Endometrial microvascular endothelial cells (primary cell): ENCODE data around the gene SLC22A4. TPM values are rescaled to one million over a fixed set of nuclear protein-coding genes. Genes with fewer than 3 reads are reported as not detected.

Source experiments
- in situ Hi-C: cut with HindIII; loops from 2 replicates; pipeline ENCODE4 v1.10.0; 2017; ENCODE audit warnings: low sequenced_read_pairs, low pct_unique_long_range_greater_than_20kb; ENCODE audit errors: inconsistent ontology term
- total RNA-seq: library from RNA; depleted of rRNA; stranded (reverse); fragments of >200 nt; gene quantifications from one replicate; pipeline ENCODE4 v1.2.3, GENCODE V29; 2015; ENCODE audit errors: inconsistent ontology term

SLC22A4 gene
- total RNA-seq, 1 donor from 2014 or later = 8.5 TPM

- in situ Hi-C loops = no loop called here
Observed at GRCh38 chr5:132365213-132365612, 71.0 kb downstream of the SLC22A4 start.

GRCh38 chr5:132368186-132368585 lies 74.0 kb downstream of the SLC22A4 start:
- in situ Hi-C loops = no loop called here

GRCh38 chr5:132369007-132369473 lies 74.8 kb downstream of the SLC22A4 start:
- in situ Hi-C loops = no loop called here

- in situ Hi-C loops = no loop called here
Observed at GRCh38 chr5:132369474-132370180, 75.4 kb downstream of the SLC22A4 start, which contains the start of gene SLC22A5. Gene SLC22A5, plus strand, starts transcription at chr5:132369710. Its CDS starts 263 bp downstream, at chr5:132369973.

- in situ Hi-C loops = no loop called here
Observed at GRCh38 chr5:132370181-132370970, 76.2 kb downstream of the SLC22A4 start.

- in situ Hi-C loops = no loop called here
Observed at GRCh38 chr5:132370971-132371602, 76.9 kb downstream of the SLC22A4 start.

- in situ Hi-C loops = no loop called here
Observed at GRCh38 chr5:132371603-132371994, 77.4 kb downstream of the SLC22A4 start.

- in situ Hi-C loops = no loop called here
Observed at GRCh38 chr5:132372127-132372526, 77.9 kb downstream of the SLC22A4 start.

GRCh38 chr5:132372542-132372941 lies 78.3 kb downstream of the SLC22A4 start:
- in situ Hi-C loops = no loop called here

GRCh38 chr5:132375957-132376356 lies 81.8 kb downstream of the SLC22A4 start:
- in situ Hi-C loops = loop anchor here (25.0 kb wide), 1 partner anchor 486 kb away; the partner anchor contains the start of genes GDF9, LEAP2 and UQCRQ

- in situ Hi-C loops = loop anchor here (25.0 kb wide), 1 partner anchor 485 kb away; the partner anchor contains the start of genes GDF9, LEAP2 and UQCRQ
Observed at GRCh38 chr5:132376694-132377641, 82.8 kb downstream of the SLC22A4 start.

GRCh38 chr5:132377738-132378137 lies 83.5 kb downstream of the SLC22A4 start:
- in situ Hi-C loops = loop anchor here (25.0 kb wide), 1 partner anchor 485 kb away; the partner anchor contains the start of genes GDF9, LEAP2 and UQCRQ

GRCh38 chr5:132378580-132378979 lies 84.4 kb downstream of the SLC22A4 start:
- in situ Hi-C loops = loop anchor here (25.0 kb wide), 1 partner anchor 484 kb away; the partner anchor contains the start of genes GDF9, LEAP2 and UQCRQ

GRCh38 chr5:132380047-132380446 lies 85.9 kb downstream of the SLC22A4 start:
- in situ Hi-C loops = loop anchor here (25.0 kb wide), 1 partner anchor 482 kb away; the partner anchor contains the start of genes GDF9, LEAP2 and UQCRQ

GRCh38 chr5:132380741-132381140 lies 86.5 kb downstream of the SLC22A4 start:
- in situ Hi-C loops = loop anchor here (25.0 kb wide), 1 partner anchor 482 kb away; the partner anchor contains the start of genes GDF9, LEAP2 and UQCRQ

GRCh38 chr5:132381614-132382013 lies 87.4 kb downstream of the SLC22A4 start:
- in situ Hi-C loops = loop anchor here (25.0 kb wide), 1 partner anchor 481 kb away; the partner anchor contains the start of genes GDF9, LEAP2 and UQCRQ

GRCh38 chr5:132383261-132383660 lies 89.1 kb downstream of the SLC22A4 start:
- in situ Hi-C loops = loop anchor here (25.0 kb wide), 1 partner anchor 479 kb away; the partner anchor contains the start of genes GDF9, LEAP2 and UQCRQ

GRCh38 chr5:132383984-132384383 lies 89.8 kb downstream of the SLC22A4 start:
- in situ Hi-C loops = loop anchor here (25.0 kb wide), 1 partner anchor 478 kb away; the partner anchor contains the start of genes GDF9, LEAP2 and UQCRQ
